ENCODE results near the gene GCHFR. TPM values are rescaled to one million over a fixed set of nuclear protein-coding genes. Genes with fewer than 3 reads are reported as not detected.

The GCHFR gene
- total and polyA plus RNA-seq, 10 of the 15 experiments (the other 5 are each of a cell fraction or from before 2014, with no cell fraction given): 10.5 to 94.0 (median 35.3) TPM

GRCh38 chr15:40776537-40777141 lies 12.8 kb downstream of the GCHFR start:
- in situ Hi-C loops (cut with MboI): no loop called here
- BruUV-seq (replicated peaks): no TSS peak
- H3K9ac ChIP-seq (ENCODE audit: control insufficient read depth, insufficient read depth, low read length): no peak overlapping the region
- H2AFZ ChIP-seq (ENCODE audit: control insufficient read depth, low read depth, low read length): no peak overlapping the region
- H3K36me3 ChIP-seq (ENCODE audit: control insufficient read depth in 2 of 2, insufficient read depth in 2 of 2, low read length in 1 of 2): peaks cover 2 to 24% of the 10 kb centered on the region in 2 experiments; a peak in 3 of 4 replicates
- ATAC-seq: no peak
- no peak overlapping the region for H3K27ac ChIP-seq (ENCODE audit: control insufficient read depth, insufficient read depth)
- H3K27me3 ChIP-seq (replicated peaks in 1 of 2; ENCODE audit: control insufficient read depth in 2 of 2, insufficient read depth in 2 of 2, low read length in 1 of 2): no peaks in the 10 kb centered on the region
- ChIA-PET RAD21 (ENCODE audit: unreplicated experiment) (no interaction called here), CTCF (interaction anchor here (1.6 to 2.0 kb wide), 2 partner anchors 12 to 97 kb away, joined by 3 to 5 read pairs; no protein-coding TSS in a partner anchor), SMC1A (ENCODE audit: uncharacterized antibody, unreplicated experiment) (interaction anchor here (1.6 kb wide), 1 partner anchor 115 kb away, joined by 6 read pairs; no protein-coding TSS in a partner anchor), POLR2A (no interaction called here)
- H3K79me2 ChIP-seq (ENCODE audit: control insufficient read depth, insufficient read depth, low read length): no peaks in the 10 kb centered on the region
- no peaks in the 10 kb centered on the region for H4K20me1 ChIP-seq (ENCODE audit: control insufficient read depth, insufficient read depth)
- no peak for FAIRE-seq
- no peak overlapping the region for H3K4me2 ChIP-seq (ENCODE audit: control insufficient read depth, insufficient read depth)
- intact Hi-C loops (cut with micrococcal nuclease; ENCODE audit: unreplicated experiment): no loop called here
- WGBS (ENCODE audit: insufficient coverage, insufficient replicate concordance, low lambda C conversion rate, missing lambda C conversion rate): 86% methylated on average over 11 of the region's 11 CpGs
- no peaks in the 10 kb centered on the region for H3K4me1 ChIP-seq (ENCODE audit: control insufficient read depth, insufficient read depth, low read length)
- DNase-seq (ENCODE audit: low read depth, low spot score): no peak
- H3K9me3 ChIP-seq (replicated peaks; ENCODE audit: control insufficient read depth, insufficient read depth, low read length): no peaks in the 10 kb centered on the region
- no peak overlapping the region for H3K4me3 ChIP-seq
- no peak for TF ChIP-seq ESRRA (IDR thresholded peaks at IDR 0.05; ENCODE audit: low read length)
- TF ChIP-seq YBX1 (IDR thresholded peaks at IDR 0.05): no peak
- TF ChIP-seq MEF2B (IDR thresholded peaks at IDR 0.05; ENCODE audit: partially characterized antibody, poor library complexity, severe bottlenecking): no peak
- no peak for TF ChIP-seq RBBP5 (conservative IDR thresholded peaks at IDR 0.05)
- TF ChIP-seq SMC3 (IDR thresholded peaks at IDR 0.05; ENCODE audit: borderline replicate concordance, low read length): no peak
- TF ChIP-seq USF2 (IDR thresholded peaks at IDR 0.05; ENCODE audit: borderline replicate concordance, low read depth, low read length): no peak
- no peak for TF ChIP-seq POU2F2 (IDR thresholded peaks at IDR 0.05; ENCODE audit: borderline replicate concordance, low read depth, low read length)
- TF ChIP-seq ETV6 (conservative IDR thresholded peaks at IDR 0.05 in 1 of 2, IDR thresholded peaks at IDR 0.05 in 1 of 2; ENCODE audit: borderline replicate concordance in 1 of 2, low read depth in 1 of 2): no peak
